T-helper 22 cell (primary cell): Measurements from ENCODE around the gene SPATA17.

Experiments
- DNase-seq: peaks from one replicate; pipeline ENCODE4 v3.0.0-alpha.2; 2020; ENCODE audit warnings: low read depth

SPATA17 gene

DNA sequence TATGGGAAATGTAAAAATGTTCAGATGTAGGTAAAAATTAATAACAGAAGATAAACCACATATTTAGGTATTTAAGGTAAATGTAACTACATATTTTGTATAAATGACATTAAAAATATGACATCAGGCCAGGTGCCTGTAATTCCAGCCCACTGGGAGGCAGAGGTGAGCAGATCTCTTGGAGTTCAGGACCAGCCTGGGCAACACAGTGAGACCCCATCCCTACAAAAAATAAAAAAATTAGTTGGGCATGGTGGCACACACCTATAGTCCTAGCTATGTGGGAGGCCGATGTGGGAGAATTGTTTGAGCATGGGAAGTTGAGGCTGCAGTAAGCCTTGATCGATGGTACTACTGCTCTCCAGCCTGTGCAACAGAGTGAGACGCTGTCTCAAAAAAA lies 216.5 kb downstream of the SPATA17 start:
- DNase-seq = no peak

- no peak for DNase-seq
Measured at GRCh38 chr1:217856342-217857034, 225.3 kb downstream of the SPATA17 start.

GRCh38 chr1:217857061-217857460 lies 225.9 kb downstream of the SPATA17 start:
- no peak for DNase-seq

- no peak for DNase-seq
Measured at GRCh38 chr1:217861658-217862057, 230.5 kb downstream of the SPATA17 start.

DNA sequence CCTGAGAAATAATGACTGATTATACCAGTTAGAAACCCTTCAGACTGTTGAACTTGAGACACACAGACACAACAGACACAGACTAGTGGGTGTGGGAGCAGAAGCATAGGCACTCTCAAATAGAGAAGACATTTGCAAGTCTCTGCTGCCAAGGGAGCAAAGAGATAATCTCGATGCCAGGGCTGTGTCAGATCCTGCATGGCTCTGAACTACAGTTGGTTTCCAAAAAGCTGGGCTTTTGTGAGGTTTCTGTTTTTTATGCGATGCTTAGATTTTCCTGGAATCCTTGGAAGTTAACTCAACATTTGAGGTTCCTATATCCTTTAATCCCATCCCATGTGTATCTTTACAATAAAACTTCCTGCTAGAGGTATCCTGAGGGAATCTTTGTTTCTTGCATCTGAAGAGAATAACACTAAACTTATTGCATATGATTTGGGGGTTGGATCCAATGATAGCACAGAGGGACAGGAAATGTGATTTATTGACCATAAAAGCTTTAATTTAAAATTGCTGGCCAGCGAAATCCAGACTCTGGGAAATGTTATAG lies 236.4 kb downstream of the SPATA17 start:
- DNase-seq = no peak

DNA sequence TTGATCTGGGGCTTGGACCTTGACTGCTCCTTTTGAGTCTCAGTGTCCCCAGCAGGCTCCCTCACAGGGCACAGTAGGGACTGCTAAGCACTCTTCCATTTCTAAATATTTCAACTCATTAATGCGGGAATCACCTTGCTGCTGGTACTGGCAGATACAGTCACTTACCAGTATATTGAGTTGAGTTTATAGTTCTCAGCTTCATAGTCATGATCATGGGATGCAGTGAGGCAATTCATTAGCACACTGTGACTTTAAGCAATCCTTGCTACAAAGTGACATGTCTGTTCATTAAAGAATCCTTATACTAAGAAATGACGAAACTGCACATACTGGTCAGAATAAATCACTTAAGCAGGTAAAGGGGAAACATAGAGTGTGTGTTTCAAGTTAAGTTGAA lies 240.8 kb downstream of the SPATA17 start:
- DNase-seq = no peak

GRCh38 chr1:217875229-217875628 lies 244.1 kb downstream of the SPATA17 start:
- DNase-seq = no peak

GRCh38 chr1:217876401-217876800 lies 245.3 kb downstream of the SPATA17 start:
- DNase-seq = no peak

GRCh38 chr1:217876896-217877295 lies 245.8 kb downstream of the SPATA17 start:
- no peak for DNase-seq

GRCh38 chr1:217881131-217881543 lies 250.0 kb downstream of the SPATA17 start:
- no peak for DNase-seq

DNA sequence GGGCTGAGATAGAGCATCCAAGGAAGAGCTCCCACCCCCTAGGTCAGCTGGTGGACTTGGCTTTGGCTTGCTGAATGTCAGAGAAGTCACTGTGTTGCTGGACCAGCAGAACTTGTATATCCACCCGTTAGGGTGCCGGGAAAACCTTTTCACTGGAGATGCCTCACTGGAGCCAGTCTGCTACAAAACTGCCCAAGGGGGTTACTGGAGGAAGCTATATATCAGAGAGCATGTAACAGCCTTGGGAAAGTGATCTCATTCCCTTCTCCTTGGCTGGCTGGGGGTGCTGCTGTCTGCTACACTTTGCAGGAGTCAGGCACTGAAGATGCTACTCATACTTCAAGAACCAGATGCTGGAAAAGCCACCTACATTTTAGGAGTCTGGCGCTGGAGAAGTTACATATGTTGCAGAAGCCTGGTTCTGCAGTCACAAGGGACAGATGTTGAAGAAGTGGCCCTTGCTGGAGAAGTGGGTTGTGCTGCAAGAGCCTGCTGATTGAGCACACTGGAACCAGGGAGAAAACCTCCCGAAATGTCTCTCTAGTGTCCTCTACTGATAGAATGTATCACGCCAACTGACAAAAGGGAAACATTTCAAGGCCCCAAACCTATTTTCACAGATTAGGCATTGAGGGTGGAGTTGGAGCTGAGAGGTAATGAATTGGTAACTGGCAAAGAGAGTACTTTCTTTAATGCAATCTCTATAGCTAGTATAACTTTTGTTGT lies 250.6 kb downstream of the SPATA17 start:
- no peak for DNase-seq

GRCh38 chr1:217885181-217885580 lies 254.0 kb downstream of the SPATA17 start:
- no peak for DNase-seq

DNA sequence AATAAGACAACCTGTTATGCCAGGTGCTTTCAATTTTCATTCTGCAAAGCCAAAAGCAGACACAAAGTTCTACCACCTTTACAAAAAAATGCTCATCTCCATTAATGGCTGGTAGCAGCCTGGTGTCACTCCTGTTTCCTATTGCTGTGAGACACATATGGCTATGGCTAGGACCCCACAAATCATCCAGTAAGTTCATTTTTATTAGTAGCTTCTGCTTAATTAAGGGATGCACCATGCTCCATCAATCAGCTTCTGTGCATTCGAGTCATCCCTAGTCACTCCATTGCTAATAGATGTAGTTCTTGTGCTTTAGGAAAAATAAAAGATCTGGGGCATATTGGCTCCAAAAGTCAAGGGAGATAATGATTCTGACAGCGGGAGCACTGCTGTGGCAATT lies 257.2 kb downstream of the SPATA17 start:
- DNase-seq = no peak

DNA sequence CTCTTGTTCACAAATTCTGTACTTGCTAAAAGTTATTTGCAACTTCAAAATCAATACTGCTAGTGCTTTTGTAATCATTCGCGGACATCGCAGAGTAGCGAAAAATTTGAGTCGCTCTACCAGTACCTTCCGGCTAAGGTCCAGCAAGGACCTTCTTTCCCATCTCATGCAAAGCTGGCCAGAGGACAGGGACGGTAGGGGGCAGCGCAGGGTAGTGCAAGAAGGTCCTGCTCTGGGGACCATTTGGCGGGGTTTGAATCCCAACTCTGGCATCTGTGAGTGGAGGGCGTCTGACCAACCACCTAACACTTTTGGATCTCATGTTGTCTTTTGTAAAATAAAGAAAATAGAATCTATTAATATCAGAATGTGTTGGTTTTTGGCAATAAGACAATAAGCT lies 258.3 kb downstream of the SPATA17 start:
- DNase-seq = no peak

DNA sequence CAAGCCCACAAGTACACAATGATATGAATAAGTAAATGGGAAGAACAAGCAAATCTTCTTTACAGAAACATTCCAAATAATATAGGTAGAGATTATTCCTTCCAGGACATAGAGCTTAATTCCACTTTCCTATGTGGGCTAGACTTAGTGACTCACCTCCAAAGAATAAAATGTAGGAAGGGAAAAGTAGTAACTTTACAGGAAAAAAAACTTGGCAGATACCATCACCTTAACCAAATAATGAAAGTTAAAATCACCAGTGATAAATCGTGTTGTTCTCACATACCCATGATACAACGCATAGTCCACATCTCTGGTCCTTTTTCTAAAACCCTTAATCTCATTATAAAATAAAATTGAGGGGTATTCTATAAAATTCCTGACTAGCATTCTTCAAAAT lies 260.8 kb downstream of the SPATA17 start:
- DNase-seq = no peak

GRCh38 chr1:217892750-217893149 lies 261.6 kb downstream of the SPATA17 start:
- no peak for DNase-seq

DNA sequence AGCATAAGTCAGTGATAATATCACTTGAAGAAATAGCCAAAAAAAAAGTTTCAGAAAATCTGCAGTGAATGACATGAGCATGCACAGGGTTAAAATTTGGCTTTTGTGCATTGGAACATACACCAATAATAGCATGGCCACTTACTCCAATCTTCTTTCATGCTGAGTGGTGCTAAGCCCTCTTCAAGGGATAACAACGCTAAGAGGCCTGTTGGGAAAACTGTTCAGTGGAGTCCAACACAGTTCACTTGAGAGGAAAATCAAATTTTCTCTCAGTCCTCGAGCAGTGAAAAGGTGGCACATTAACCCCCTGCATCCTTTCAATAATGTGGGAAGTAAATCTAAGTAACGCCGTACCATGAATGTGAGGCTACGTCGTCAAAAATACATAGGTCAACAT lies 264.7 kb downstream of the SPATA17 start:
- DNase-seq = no peak

GRCh38 chr1:217896490-217896889 lies 265.3 kb downstream of the SPATA17 start:
- no peak for DNase-seq

DNA sequence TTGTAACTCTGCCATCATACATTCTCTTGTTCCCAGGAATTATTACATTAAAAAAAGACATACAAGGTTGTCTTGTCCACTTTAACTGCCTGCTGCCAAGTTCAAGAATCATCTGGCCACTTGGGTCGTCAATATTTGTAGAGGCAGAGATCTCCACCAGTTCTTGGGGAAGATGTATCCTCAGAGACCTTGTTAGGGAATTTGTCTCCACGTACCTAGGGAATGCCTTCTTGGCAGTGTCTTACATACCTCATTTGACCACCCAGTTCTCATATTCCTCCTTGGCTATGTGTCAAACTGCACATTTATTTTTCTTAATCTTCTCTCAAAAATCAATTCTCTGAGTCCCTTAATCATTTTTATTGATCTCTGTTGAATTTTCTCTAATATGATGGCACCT lies 266.0 kb downstream of the SPATA17 start:
- DNase-seq = no peak

GRCh38 chr1:217899614-217900013 lies 268.5 kb downstream of the SPATA17 start:
- DNase-seq = no peak

DNA sequence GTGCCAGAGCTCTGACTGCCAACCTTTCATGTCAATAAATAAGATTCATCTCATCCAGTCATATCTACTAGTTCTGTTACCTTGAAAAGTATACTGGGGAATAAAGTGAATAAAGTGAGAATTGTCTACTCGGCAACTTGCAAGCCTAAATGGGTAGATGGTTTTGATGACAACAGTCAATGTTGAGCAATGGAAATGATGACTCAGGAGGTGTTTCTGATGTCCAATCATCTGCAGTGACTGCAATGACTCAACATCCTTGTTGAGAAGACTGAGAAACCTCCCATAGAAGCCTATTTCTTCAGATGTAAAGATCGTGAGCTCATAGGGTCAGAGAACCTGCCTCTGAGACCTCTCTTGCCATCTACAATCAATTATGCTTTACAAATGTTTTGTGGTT lies 276.4 kb downstream of the SPATA17 start:
- no peak for DNase-seq

- DNase-seq = no peak
Measured at GRCh38 chr1:217910203-217910602, 279.1 kb downstream of the SPATA17 start.

GRCh38 chr1:217910791-217911320 lies 279.7 kb downstream of the SPATA17 start:
- DNase-seq = no peak
